NK-92 (cell line): Measurements from ENCODE around the gene VCP.

Experiments
- DNase-seq: peaks from one replicate; lab custom pipeline; 2025; ENCODE audit not compliant: unreplicated experiment; lab: John Stamatoyannopoulos, UW

The VCP gene

GRCh38 chr9:35067056-35067455, 5.4 kb downstream of the VCP start:
- DNase-seq = no peak

GRCh38 chr9:35060548-35061207, 11.7 kb downstream of the VCP start:
- DNase-seq = no peak

- no peak for DNase-seq
Observed at GRCh38 chr9:35059438-35059837, 13.0 kb downstream of the VCP start.

GRCh38 chr9:35057271-35057620, 15.2 kb downstream of the VCP start:
- DNase-seq = no peak

GRCh38 chr9:35056571-35057270, 15.7 kb downstream of the VCP start:
- no peak for DNase-seq

GRCh38 chr9:35054871-35055644, 17.4 kb downstream of the VCP start:
- no peak for DNase-seq

GRCh38 chr9:35054185-35054835, 18.1 kb downstream of the VCP start:
- no peak for DNase-seq

GRCh38 chr9:35051069-35051967, 21.1 kb downstream of the VCP start:
- DNase-seq = no peak

- DNase-seq = no peak
Observed at GRCh38 chr9:35048511-35048910, 23.9 kb downstream of the VCP start.

GRCh38 chr9:35044071-35044470, 28.4 kb downstream of the VCP start:
- DNase-seq = no peak

GRCh38 chr9:35042891-35043545, 29.4 kb downstream of the VCP start:
- DNase-seq = no peak

GRCh38 chr9:35042081-35042604, 30.3 kb downstream of the VCP start:
- no peak for DNase-seq

GRCh38 chr9:35035851-35036701, 36.3 kb downstream of the VCP start:
- no peak for DNase-seq

GRCh38 chr9:35033101-35033500, 39.3 kb downstream of the VCP start:
- no peak for DNase-seq

GRCh38 chr9:35029852-35030251, 42.6 kb downstream of the VCP start:
- DNase-seq = no peak

GRCh38 chr9:35029241-35029640, 43.2 kb downstream of the VCP start:
- DNase-seq = no peak

GRCh38 chr9:35028341-35028740, 44.1 kb downstream of the VCP start:
- no peak for DNase-seq

GRCh38 chr9:35027860-35028259, 44.6 kb downstream of the VCP start:
- DNase-seq = no peak

- DNase-seq = no peak
Observed at GRCh38 chr9:35027374-35027773, 45.1 kb downstream of the VCP start.
